ENCODE measurements around the gene SPTBN1. TPM values are rescaled to one million over a fixed set of nuclear protein-coding genes. Genes with fewer than 3 reads are reported as not detected.

SPTBN1 gene
- total RNA-seq, 2 donors from 2014 or later, result 117 to 135 TPM

- ATAC-seq (no peak), DNase-seq (ENCODE audit: low spot score in 2 of 2) (no peak)
- H3K27ac Mint-ChIP-seq, result no peak overlapping the region
- no peaks in the 10 kb centered on the region for H3K36me3 Mint-ChIP-seq
- H3K9me3 Mint-ChIP-seq, result no peaks in the 10 kb centered on the region
Measured at GRCh38 chr2:54429054-54429453, 27.1 kb upstream of the SPTBN1 start.

GRCh38 chr2:54429811-54430551, 26.1 kb upstream of the SPTBN1 start:
- H3K27ac Mint-ChIP-seq, result peak overlapping the region in 1 of 2 donors; percentile 36
- DNase-seq (ENCODE audit: low spot score in 2 of 2) (no peak), ATAC-seq (no peak)

GRCh38 chr2:54430649-54431048, 25.5 kb upstream of the SPTBN1 start:
- ATAC-seq, result no peak
- Mint-ChIP-seq H3K36me3 (no peaks in the 10 kb centered on the region), H3K27ac (peak overlapping the region in 1 of 2 donors; percentile 36)

More at GRCh38 chr2:54429811-54430551, 26.1 kb upstream of the SPTBN1 start:
- Mint-ChIP-seq H3K36me3 (no peaks in the 10 kb centered on the region), H3K9me3 (no peaks in the 10 kb centered on the region)

GRCh38 chr2:54432251-54433015, 23.7 kb upstream of the SPTBN1 start:
- DNase-seq (ENCODE audit: low spot score in 2 of 2) (no peak), ATAC-seq (no peak)
- no peaks in the 10 kb centered on the region for H3K9me3 Mint-ChIP-seq
- H3K27ac Mint-ChIP-seq, result peak overlapping the region in 1 of 2 donors; percentile 86
- H3K36me3 Mint-ChIP-seq, result no peaks in the 10 kb centered on the region

More at GRCh38 chr2:54430649-54431048, 25.5 kb upstream of the SPTBN1 start:
- no peak for DNase-seq (ENCODE audit: low spot score in 2 of 2)
- H3K9me3 Mint-ChIP-seq, result no peaks in the 10 kb centered on the region

- DNase-seq (ENCODE audit: low spot score in 2 of 2) (no peak), ATAC-seq (no peak)
- Mint-ChIP-seq H3K9me3 (no peaks in the 10 kb centered on the region), H3K27ac (no peak overlapping the region), H3K36me3 (no peaks in the 10 kb centered on the region)
Measured at GRCh38 chr2:54434229-54434628, 21.9 kb upstream of the SPTBN1 start.

GRCh38 chr2:54434711-54435110, 21.4 kb upstream of the SPTBN1 start:
- Mint-ChIP-seq H3K27ac (no peak overlapping the region), H3K9me3 (no peaks in the 10 kb centered on the region), H3K36me3 (no peaks in the 10 kb centered on the region)
- ATAC-seq, result no peak
- no peak for DNase-seq (ENCODE audit: low spot score in 2 of 2)

- H3K9me3 Mint-ChIP-seq, result no peaks in the 10 kb centered on the region
- no peaks in the 10 kb centered on the region for H3K36me3 Mint-ChIP-seq
- no peak for DNase-seq (ENCODE audit: low spot score in 2 of 2)
- no peak for ATAC-seq
- H3K27ac Mint-ChIP-seq, result no peak overlapping the region
Measured at GRCh38 chr2:54435325-54436226, 20.6 kb upstream of the SPTBN1 start.

- H3K36me3 Mint-ChIP-seq, result no peaks in the 10 kb centered on the region
- ATAC-seq (no peak), DNase-seq (ENCODE audit: low spot score in 2 of 2) (no peak)
- H3K9me3 Mint-ChIP-seq, result no peaks in the 10 kb centered on the region
- no peak overlapping the region for H3K27ac Mint-ChIP-seq
Measured at GRCh38 chr2:54437588-54437987, 18.5 kb upstream of the SPTBN1 start.

GRCh38 chr2:54438271-54438670, 17.9 kb upstream of the SPTBN1 start:
- Mint-ChIP-seq H3K36me3 (no peaks in the 10 kb centered on the region), H3K27ac (no peak overlapping the region), H3K9me3 (no peaks in the 10 kb centered on the region)
- no peak for ATAC-seq
- DNase-seq (ENCODE audit: low spot score in 2 of 2), result no peak

GRCh38 chr2:54439582-54439981, 16.5 kb upstream of the SPTBN1 start:
- Mint-ChIP-seq H3K27ac (no peak overlapping the region), H3K9me3 (no peaks in the 10 kb centered on the region), H3K36me3 (no peaks in the 10 kb centered on the region)
- DNase-seq (ENCODE audit: low spot score in 2 of 2), result no peak
- no peak for ATAC-seq

- Mint-ChIP-seq H3K9me3 (no peaks in the 10 kb centered on the region), H3K36me3 (no peaks in the 10 kb centered on the region), H3K27ac (no peak overlapping the region)
- no peak for ATAC-seq
- no peak for DNase-seq (ENCODE audit: low spot score in 2 of 2)
Measured at GRCh38 chr2:54440050-54440449, 16.1 kb upstream of the SPTBN1 start.

- no peaks in the 10 kb centered on the region for H3K9me3 Mint-ChIP-seq
- H3K36me3 Mint-ChIP-seq, result no peaks in the 10 kb centered on the region
- H3K27ac Mint-ChIP-seq, result no peak overlapping the region
- no peak for DNase-seq (ENCODE audit: low spot score in 2 of 2)
- no peak for ATAC-seq
Measured at GRCh38 chr2:54444503-54444902, 11.6 kb upstream of the SPTBN1 start.

- ATAC-seq (no peak), DNase-seq (ENCODE audit: low spot score in 2 of 2) (no peak)
- Mint-ChIP-seq H3K27ac (no peak overlapping the region), H3K36me3 (no peaks in the 10 kb centered on the region), H3K9me3 (no peaks in the 10 kb centered on the region)
Measured at GRCh38 chr2:54446122-54446521, 10.0 kb upstream of the SPTBN1 start.

- Mint-ChIP-seq H3K36me3 (no peaks in the 10 kb centered on the region), H3K27ac (no peak overlapping the region), H3K9me3 (no peaks in the 10 kb centered on the region)
- ATAC-seq (no peak), DNase-seq (ENCODE audit: low spot score in 2 of 2) (no peak)
Measured at GRCh38 chr2:54446625-54447024, 9.5 kb upstream of the SPTBN1 start.

- Mint-ChIP-seq H3K27ac (peak overlapping the region in 1 of 2 donors; percentile 20), H3K9me3 (no peaks in the 10 kb centered on the region), H3K36me3 (peaks cover 0 to 5% of the 10 kb centered on the region in 2 donors)
- ATAC-seq (no peak), DNase-seq (ENCODE audit: low spot score in 2 of 2) (no peak)
Measured at GRCh38 chr2:54454548-54455130, 1.5 kb upstream of the SPTBN1 start.

- H3K27ac Mint-ChIP-seq, result peak overlapping the region in 1 of 2 donors; percentile 20
- no peaks in the 10 kb centered on the region for H3K9me3 Mint-ChIP-seq
- DNase-seq (ENCODE audit: low spot score in 2 of 2), result no peak
- no peak for ATAC-seq
- H3K36me3 Mint-ChIP-seq, result peaks cover 0 to 5% of the 10 kb centered on the region in 2 donors
Measured at GRCh38 chr2:54455131-54455562, 980 bp upstream of the SPTBN1 start.

GRCh38 chr2:54456362-54456611, 160 bp downstream of the SPTBN1 start:
- DNase-seq (ENCODE audit: low spot score in 2 of 2) (peak in 1 of 2 donors; percentile 18), ATAC-seq (peak in 1 of 2 donors; percentile 37)
- Mint-ChIP-seq H3K27ac (no peak overlapping the region), H3K36me3 (peaks cover 0 to 5% of the 10 kb centered on the region in 2 donors), H3K9me3 (no peaks in the 10 kb centered on the region)
